RWPE2 (cell line): Measurements from ENCODE around the gene LAMA2.

Experiments used
- ATAC-seq: fragments of 200-7000 bp; cut with Tn5 transposase; 3 replicates; pipeline ENCODE4 v1.9.1; 2021; ENCODE audit warnings: low read depth
- DNase-seq: peaks from one replicate; pipeline ENCODE4 v3.0.0-alpha.2; 2020; ENCODE audit warnings: low spot score
- H3K27ac ChIP-seq: fragments of 450-650 bp; 2 replicates; pipeline ENCODE4 v1.5.1; 2017; ENCODE audit warnings: mild to moderate bottlenecking; ENCODE audit not compliant: poor library complexity, severe bottlenecking
- H3K27me3 ChIP-seq: fragments of 250-450 bp; sonication (Bioruptor Pico); 2 replicates; pipeline ENCODE4 v1.5.1; 2021; ENCODE audit warnings: mild to moderate bottlenecking, moderate library complexity; ENCODE audit not compliant: insufficient read depth, poor library complexity, severe bottlenecking
- H3K36me3 ChIP-seq: fragments of 250-450 bp; sonication (Bioruptor Pico); 2 replicates; pipeline ENCODE4 v1.5.1; 2020; ENCODE audit warnings: low read depth, mild to moderate bottlenecking, moderate library complexity
- H3K4me1 ChIP-seq: fragments of 250-450 bp; sonication (Bioruptor Pico); 2 replicates; pipeline ENCODE4 v1.5.1; 2021; ENCODE audit warnings: mild to moderate bottlenecking, moderate library complexity; ENCODE audit not compliant: insufficient read depth, poor library complexity, severe bottlenecking
- H3K4me3 ChIP-seq: fragments of 250-450 bp; sonication (Bioruptor Pico); 2 replicates; pipeline ENCODE4 v1.5.1; 2021; ENCODE audit warnings: mild to moderate bottlenecking, moderate library complexity; ENCODE audit not compliant: severe bottlenecking
- H3K9me3 ChIP-seq: fragments of 250-450 bp; sonication (Bioruptor Pico); 2 replicates; pipeline ENCODE4 v1.5.1; 2021; ENCODE audit warnings: mild to moderate bottlenecking, moderate library complexity; ENCODE audit not compliant: severe bottlenecking
- TF ChIP-seq, protein P1 (sequence below): fragments of 450-650 bp; IDR thresholded peaks from one replicate; pipeline ENCODE4 v1.5.1; 2017; ENCODE audit warnings: mild to moderate bottlenecking, moderate library complexity; ENCODE audit not compliant: poor library complexity, severe bottlenecking

LAMA2 gene

DNA sequence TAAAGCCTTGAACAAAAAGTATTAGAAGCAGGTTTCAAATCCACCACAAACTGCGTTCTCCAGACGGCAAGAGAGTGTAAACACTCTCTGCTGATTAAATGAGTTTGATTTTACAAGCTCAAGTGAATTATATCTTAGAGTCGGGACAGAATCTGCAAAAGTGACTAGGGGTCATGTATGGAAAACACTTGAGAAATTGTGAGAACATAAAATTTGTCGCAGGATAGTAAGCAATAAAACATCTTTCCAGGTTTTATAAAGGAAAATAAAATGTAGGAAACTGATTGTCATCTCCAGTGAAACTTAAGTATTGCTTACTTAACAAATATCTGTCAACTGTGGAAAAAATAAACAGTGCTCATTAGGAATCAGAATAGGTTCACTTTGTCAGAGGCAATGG, 452.9 kb downstream of the LAMA2 start:
- Histone ChIP-seq H3K36me3 (no peaks in the 10 kb centered on the region), H3K27ac (no peak overlapping the region), H3K4me3 (no peak overlapping the region), H3K27me3 (no peaks in the 10 kb centered on the region), H3K4me1 (no peaks in the 10 kb centered on the region), H3K9me3 (peaks cover 3% of the 10 kb centered on the region)
- TF ChIP-seq, protein P1, sequence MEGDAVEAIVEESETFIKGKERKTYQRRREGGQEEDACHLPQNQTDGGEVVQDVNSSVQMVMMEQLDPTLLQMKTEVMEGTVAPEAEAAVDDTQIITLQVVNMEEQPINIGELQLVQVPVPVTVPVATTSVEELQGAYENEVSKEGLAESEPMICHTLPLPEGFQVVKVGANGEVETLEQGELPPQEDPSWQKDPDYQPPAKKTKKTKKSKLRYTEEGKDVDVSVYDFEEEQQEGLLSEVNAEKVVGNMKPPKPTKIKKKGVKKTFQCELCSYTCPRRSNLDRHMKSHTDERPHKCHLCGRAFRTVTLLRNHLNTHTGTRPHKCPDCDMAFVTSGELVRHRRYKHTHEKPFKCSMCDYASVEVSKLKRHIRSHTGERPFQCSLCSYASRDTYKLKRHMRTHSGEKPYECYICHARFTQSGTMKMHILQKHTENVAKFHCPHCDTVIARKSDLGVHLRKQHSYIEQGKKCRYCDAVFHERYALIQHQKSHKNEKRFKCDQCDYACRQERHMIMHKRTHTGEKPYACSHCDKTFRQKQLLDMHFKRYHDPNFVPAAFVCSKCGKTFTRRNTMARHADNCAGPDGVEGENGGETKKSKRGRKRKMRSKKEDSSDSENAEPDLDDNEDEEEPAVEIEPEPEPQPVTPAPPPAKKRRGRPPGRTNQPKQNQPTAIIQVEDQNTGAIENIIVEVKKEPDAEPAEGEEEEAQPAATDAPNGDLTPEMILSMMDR: no peak
- no peak for ATAC-seq
- DNase-seq: no peak

DNA sequence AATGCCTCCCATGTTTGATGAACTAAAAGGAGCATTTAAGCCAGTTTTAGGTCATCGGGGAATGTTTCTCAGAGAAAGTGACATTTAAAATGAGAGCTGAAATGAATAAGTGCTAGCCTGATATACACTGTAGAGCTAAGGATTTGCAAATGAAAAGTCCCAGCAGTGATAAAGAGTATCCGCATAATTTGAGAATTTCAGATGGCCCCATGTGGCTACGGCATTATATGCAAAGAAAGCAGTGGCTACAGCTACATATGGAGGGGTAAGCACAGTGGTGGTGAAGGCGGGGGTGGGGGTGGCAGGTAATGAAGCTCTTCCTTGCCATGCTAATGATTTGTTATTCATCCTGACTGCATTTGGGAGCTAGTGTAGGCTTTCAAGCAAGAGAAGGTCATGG, 455.7 kb downstream of the LAMA2 start:
- Histone ChIP-seq H3K27ac (no peak overlapping the region), H3K9me3 (no peaks in the 10 kb centered on the region), H3K27me3 (no peaks in the 10 kb centered on the region), H3K4me1 (no peaks in the 10 kb centered on the region), H3K36me3 (no peaks in the 10 kb centered on the region), H3K4me3 (no peak overlapping the region)
- DNase-seq (no peak), ATAC-seq (no peak)
- TF ChIP-seq, protein P1: no peak

DNA sequence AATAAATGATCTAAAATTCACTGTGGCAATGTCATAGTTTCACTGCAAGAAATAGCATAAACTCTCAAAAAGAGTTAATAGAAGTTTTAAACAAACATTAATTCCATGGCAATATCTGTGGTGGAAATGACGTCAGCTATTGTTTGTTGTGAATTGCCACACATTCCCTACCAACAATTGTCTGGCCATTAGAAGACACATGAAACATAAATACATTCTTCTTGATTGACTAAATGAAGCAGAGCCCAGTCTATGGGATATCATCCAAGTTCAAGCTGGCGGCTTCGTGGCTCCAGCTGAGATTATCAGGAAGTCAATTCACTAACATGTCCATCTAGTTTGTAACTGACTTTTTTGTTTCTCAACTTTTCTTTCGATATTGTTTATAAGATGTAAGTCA, 458.0 kb downstream of the LAMA2 start:
- H3K9me3 ChIP-seq: no peaks in the 10 kb centered on the region
- TF ChIP-seq, protein P1: no peak
- no peak for DNase-seq
- H3K27me3 ChIP-seq: no peaks in the 10 kb centered on the region
- H3K4me3 ChIP-seq: no peak overlapping the region
- H3K27ac ChIP-seq: no peak overlapping the region
- ATAC-seq: peak; percentile 41; the same call in 1 of the 3 replicates
- H3K4me1 ChIP-seq: no peaks in the 10 kb centered on the region
- H3K36me3 ChIP-seq: no peaks in the 10 kb centered on the region

DNA sequence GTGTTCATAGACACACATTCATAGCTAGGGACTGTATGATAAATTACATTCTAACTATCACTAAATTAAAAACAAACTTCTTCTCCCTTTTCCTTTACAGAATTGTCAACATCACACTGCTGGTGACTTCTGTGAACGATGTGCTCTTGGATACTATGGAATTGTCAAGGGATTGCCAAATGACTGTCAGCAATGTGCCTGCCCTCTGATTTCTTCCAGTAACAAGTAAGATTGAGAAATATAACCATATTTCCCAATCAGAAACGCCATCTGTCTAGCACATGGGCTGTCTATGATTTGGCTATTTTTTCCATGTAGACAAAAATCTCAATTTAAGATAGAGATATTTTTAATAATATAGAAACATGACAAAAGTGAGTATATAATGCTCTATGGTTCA, 459.3 kb downstream of the LAMA2 start:
- Histone ChIP-seq H3K27me3 (no peaks in the 10 kb centered on the region), H3K36me3 (no peaks in the 10 kb centered on the region), H3K27ac (no peak overlapping the region), H3K4me1 (no peaks in the 10 kb centered on the region), H3K9me3 (no peaks in the 10 kb centered on the region), H3K4me3 (no peak overlapping the region)
- TF ChIP-seq, protein P1: no peak
- no peak for ATAC-seq
- DNase-seq: no peak

DNA sequence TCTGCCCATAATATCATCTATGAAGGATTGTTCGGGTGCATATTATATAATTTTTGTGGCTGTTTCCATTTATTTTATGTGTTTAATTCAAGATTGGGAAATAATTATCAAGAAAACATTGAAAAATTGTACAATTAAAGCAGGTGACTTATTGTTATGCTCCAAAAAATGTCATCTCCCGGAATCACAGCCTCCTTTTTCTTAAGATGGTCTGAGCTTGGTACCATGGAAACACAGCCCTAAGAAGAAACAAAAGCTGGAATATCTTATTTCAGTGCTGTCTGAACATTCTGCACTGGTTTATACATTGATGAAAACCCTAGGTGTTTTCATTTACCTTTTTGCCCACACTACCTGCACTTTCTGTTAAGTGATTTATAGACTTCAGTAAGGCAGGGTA, 459.9 kb downstream of the LAMA2 start:
- Histone ChIP-seq H3K4me3 (no peak overlapping the region), H3K9me3 (no peaks in the 10 kb centered on the region), H3K27ac (no peak overlapping the region), H3K4me1 (no peaks in the 10 kb centered on the region), H3K36me3 (no peaks in the 10 kb centered on the region), H3K27me3 (no peaks in the 10 kb centered on the region)
- ATAC-seq: no peak
- TF ChIP-seq, protein P1: no peak
- DNase-seq: no peak
